ENCODE measurements around the gene PTGS2. TPM values are rescaled to one million over a fixed set of nuclear protein-coding genes. Genes with fewer than 3 reads are reported as not detected.
"Not testable (repeated sequence)": the region's sequence is repeated elsewhere in the genome, so short reads cannot be mapped to it uniquely, and the experiment has no call there.

The PTGS2 gene
- total and polyA plus RNA-seq, 2 donors (not counting 1 experiment from before 2014, with no cell fraction given) = 3.1 to 3.3 TPM

DNA sequence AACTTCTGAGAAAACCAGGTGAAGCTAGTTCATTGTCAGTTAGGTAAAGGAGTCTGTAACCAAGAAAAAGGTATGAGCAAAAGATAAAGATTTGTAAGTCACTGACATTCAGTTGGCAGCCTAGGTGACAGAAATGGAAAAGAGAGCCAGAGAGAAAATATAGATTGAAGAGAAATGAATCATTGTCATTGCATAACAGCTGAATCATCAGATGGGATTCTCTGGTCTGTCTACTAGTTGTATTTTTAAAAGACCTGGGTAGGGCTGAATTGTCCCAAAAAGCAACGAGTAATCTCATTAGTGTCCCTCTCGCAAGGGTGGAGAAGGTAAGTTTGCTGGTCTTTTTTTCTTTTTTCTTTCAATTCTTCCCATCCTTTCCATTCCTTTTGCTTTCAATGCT is 36.6 kb downstream of the PTGS2 start:
- Histone ChIP-seq H3K4me1 (ENCODE audit: control insufficient read depth, extremely low read depth, insufficient read depth, low read length) (no peaks in the 10 kb centered on the region), H3K9me3 (ENCODE audit: control insufficient read depth, insufficient read depth, low read depth, low read length) (no peaks in the 10 kb centered on the region), H4K20me1 (ENCODE audit: control insufficient read depth, extremely low read depth, insufficient read depth, low read length) (no peaks in the 10 kb centered on the region), H3K4me2 (ENCODE audit: extremely low read depth, insufficient read depth, low read length) (no peak overlapping the region), H3K79me2 (ENCODE audit: control insufficient read depth, insufficient read depth, low read length) (no peaks in the 10 kb centered on the region), H3K27ac (ENCODE audit: insufficient read depth, low read length) (no peak overlapping the region), H3K4me3 (replicated peaks in 1 of 4; ENCODE audit: control extremely low read depth in 1 of 4, insufficient read depth in 1 of 4, low read depth in 3 of 4, low read length in 4 of 4) (no peak overlapping the region), H3K9ac (ENCODE audit: insufficient read depth, low read length) (no peak overlapping the region), H3K36me3 (ENCODE audit: control insufficient read depth, insufficient read depth, low read length) (no peaks in the 10 kb centered on the region), H3K27me3 (ENCODE audit: control insufficient read depth, insufficient read depth, low read length) (no peaks in the 10 kb centered on the region), H2AFZ (ENCODE audit: low read length) (no peak overlapping the region)
- peak in 1 of 2 donors; percentile 35 for DNase-seq (ENCODE audit: low read depth in 2 of 2)
- TF ChIP-seq EZH2 (IDR thresholded peaks at IDR 0.05; ENCODE audit: low read length, missing control alignments) = no peak
- TF ChIP-seq CTCF (conservative IDR thresholded peaks at IDR 0.05 in 1 of 2, IDR thresholded peaks at IDR 0.05 in 1 of 2; ENCODE audit: low read depth in 1 of 2, low read length in 2 of 2) = no peak

GRCh38 chr1:186637567-186637966 is 42.7 kb downstream of the PTGS2 start:
- not testable (repeated sequence) for H3K4me1 ChIP-seq (ENCODE audit: control insufficient read depth, extremely low read depth, insufficient read depth, low read length); H3K4me2 ChIP-seq (ENCODE audit: extremely low read depth, insufficient read depth, low read length); H4K20me1 ChIP-seq (ENCODE audit: control insufficient read depth, extremely low read depth, insufficient read depth, low read length); H3K79me2 ChIP-seq (ENCODE audit: control insufficient read depth, insufficient read depth, low read length); H3K4me3 ChIP-seq (replicated peaks in 1 of 4; ENCODE audit: control extremely low read depth in 1 of 4, insufficient read depth in 1 of 4, low read depth in 3 of 4, low read length in 4 of 4); DNase-seq (ENCODE audit: low read depth in 2 of 2); H3K36me3 ChIP-seq (ENCODE audit: control insufficient read depth, insufficient read depth, low read length); H3K27me3 ChIP-seq (ENCODE audit: control insufficient read depth, insufficient read depth, low read length); H3K9ac ChIP-seq (ENCODE audit: insufficient read depth, low read length); H2AFZ ChIP-seq (ENCODE audit: low read length); H3K9me3 ChIP-seq (ENCODE audit: control insufficient read depth, insufficient read depth, low read depth, low read length); H3K27ac ChIP-seq (ENCODE audit: insufficient read depth, low read length)

GRCh38 chr1:186636786-186637185 is 43.4 kb downstream of the PTGS2 start:
- Histone ChIP-seq H3K27ac (ENCODE audit: insufficient read depth, low read length) (no peak overlapping the region), H2AFZ (ENCODE audit: low read length) (no peak overlapping the region), H3K27me3 (ENCODE audit: control insufficient read depth, insufficient read depth, low read length) (no peaks in the 10 kb centered on the region), H3K9ac (ENCODE audit: insufficient read depth, low read length) (no peak overlapping the region), H4K20me1 (ENCODE audit: control insufficient read depth, extremely low read depth, insufficient read depth, low read length) (no peaks in the 10 kb centered on the region), H3K4me3 (replicated peaks in 1 of 4; ENCODE audit: control extremely low read depth in 1 of 4, insufficient read depth in 1 of 4, low read depth in 3 of 4, low read length in 4 of 4) (no peak overlapping the region), H3K9me3 (ENCODE audit: control insufficient read depth, insufficient read depth, low read depth, low read length) (no peaks in the 10 kb centered on the region), H3K4me2 (ENCODE audit: extremely low read depth, insufficient read depth, low read length) (no peak overlapping the region), H3K4me1 (ENCODE audit: control insufficient read depth, extremely low read depth, insufficient read depth, low read length) (no peaks in the 10 kb centered on the region), H3K79me2 (ENCODE audit: control insufficient read depth, insufficient read depth, low read length) (no peaks in the 10 kb centered on the region), H3K36me3 (ENCODE audit: control insufficient read depth, insufficient read depth, low read length) (no peaks in the 10 kb centered on the region)
- DNase-seq (ENCODE audit: low read depth in 2 of 2) = no peak
- TF ChIP-seq CTCF (conservative IDR thresholded peaks at IDR 0.05 in 1 of 2, IDR thresholded peaks at IDR 0.05 in 1 of 2; ENCODE audit: low read depth in 1 of 2, low read length in 2 of 2) (no peak), EZH2 (IDR thresholded peaks at IDR 0.05; ENCODE audit: low read length, missing control alignments) (no peak)

Measured in fibroblast of lung (primary cell).